Chondrocyte (in vitro differentiated cells): ENCODE measurements around the gene HCRTR2. TPM values are rescaled to one million over a fixed set of nuclear protein-coding genes. Genes with fewer than 3 reads are reported as not detected.

ENCODE experiments used
- DNase-seq: peaks from one replicate; pipeline ENCODE4 v3.0.0; 2021; ENCODE audit warnings: mixed read lengths, low spot score
- H3K27ac Mint-ChIP-seq: one replicate; pipeline ENCODE4 v1.8.0; 2021; ENCODE audit warnings: mild to moderate bottlenecking, moderate library complexity, mixed read lengths; ENCODE audit not compliant: unreplicated experiment
- H3K27me3 Mint-ChIP-seq: 2 replicates; pipeline ENCODE4 v1.8.0; 2021; ENCODE audit warnings: low read depth, mixed read lengths
- H3K36me3 Mint-ChIP-seq: 2 replicates; pipeline ENCODE4 v1.8.0; 2021; ENCODE audit warnings: low read depth, mixed read lengths
- H3K4me1 Mint-ChIP-seq: 2 replicates; pipeline ENCODE4 v1.8.0; 2021; ENCODE audit warnings: low read depth, mild to moderate bottlenecking, mixed read lengths
- H3K4me3 Mint-ChIP-seq: one replicate; pipeline ENCODE4 v1.8.0; 2021; ENCODE audit warnings: mild to moderate bottlenecking, moderate library complexity, mixed read lengths; ENCODE audit not compliant: unreplicated experiment
- H3K9me3 Mint-ChIP-seq: 2 replicates; pipeline ENCODE4 v1.8.0; 2021; ENCODE audit warnings: low read depth, mixed read lengths
- total RNA-seq: library from RNA; stranded (reverse); gene quantifications from 3 replicates; pipeline ENCODE4 v1.2.1, GENCODE V29; 2021
- TF ChIP-seq, protein P1 (sequence below): fragments of 200-600 bp; sonication (generic); IDR thresholded peaks from 2 replicates; pipeline ENCODE4 v1.5.0; 2021; ENCODE audit warnings: antibody characterized with exemption, mild to moderate bottlenecking, moderate library complexity

Gene HCRTR2
- total RNA-seq, 1 donor from 2014 or later = not detected

DNA sequence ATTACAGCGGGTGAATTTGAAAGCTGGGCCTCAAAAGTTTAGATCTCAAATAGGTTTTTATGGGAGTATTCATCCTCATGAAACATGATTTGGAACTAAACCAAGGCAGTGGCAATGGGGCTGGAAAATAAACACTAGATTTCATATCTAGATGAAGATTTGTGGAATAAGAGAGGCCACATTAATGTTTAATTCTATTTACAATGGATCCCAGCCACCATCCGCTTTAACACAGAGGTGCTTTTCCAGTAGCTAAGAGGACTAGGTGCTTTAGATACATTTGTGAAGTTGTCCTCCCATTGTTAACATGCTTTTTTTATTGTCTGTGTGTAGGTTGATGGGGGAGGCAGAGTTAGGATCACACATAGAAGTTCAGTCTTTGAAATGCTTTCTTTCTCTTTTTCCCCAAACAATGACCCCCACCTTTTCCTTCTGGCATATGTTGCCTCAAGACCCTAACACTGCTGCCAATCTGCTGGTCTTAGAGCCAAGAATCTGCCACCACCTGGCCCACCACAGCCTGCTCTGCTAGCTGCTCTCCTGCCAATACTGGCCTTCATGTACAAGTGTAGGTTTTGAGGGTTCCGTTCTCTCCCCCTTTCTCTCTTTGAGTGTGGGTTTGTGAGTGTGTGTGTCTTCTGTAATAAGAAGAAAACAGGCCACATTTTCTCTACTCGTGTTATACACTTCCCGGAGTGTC lies 125.1 kb downstream of the HCRTR2 start:
- Mint-ChIP-seq H3K4me3 (no peak overlapping the region), H3K9me3 (no peaks in the 10 kb centered on the region), H3K36me3 (no peaks in the 10 kb centered on the region), H3K27me3 (peaks cover 9% of the 10 kb centered on the region), H3K4me1 (no peaks in the 10 kb centered on the region), H3K27ac (no peak overlapping the region)
- no peak for DNase-seq
- TF ChIP-seq, protein P1, sequence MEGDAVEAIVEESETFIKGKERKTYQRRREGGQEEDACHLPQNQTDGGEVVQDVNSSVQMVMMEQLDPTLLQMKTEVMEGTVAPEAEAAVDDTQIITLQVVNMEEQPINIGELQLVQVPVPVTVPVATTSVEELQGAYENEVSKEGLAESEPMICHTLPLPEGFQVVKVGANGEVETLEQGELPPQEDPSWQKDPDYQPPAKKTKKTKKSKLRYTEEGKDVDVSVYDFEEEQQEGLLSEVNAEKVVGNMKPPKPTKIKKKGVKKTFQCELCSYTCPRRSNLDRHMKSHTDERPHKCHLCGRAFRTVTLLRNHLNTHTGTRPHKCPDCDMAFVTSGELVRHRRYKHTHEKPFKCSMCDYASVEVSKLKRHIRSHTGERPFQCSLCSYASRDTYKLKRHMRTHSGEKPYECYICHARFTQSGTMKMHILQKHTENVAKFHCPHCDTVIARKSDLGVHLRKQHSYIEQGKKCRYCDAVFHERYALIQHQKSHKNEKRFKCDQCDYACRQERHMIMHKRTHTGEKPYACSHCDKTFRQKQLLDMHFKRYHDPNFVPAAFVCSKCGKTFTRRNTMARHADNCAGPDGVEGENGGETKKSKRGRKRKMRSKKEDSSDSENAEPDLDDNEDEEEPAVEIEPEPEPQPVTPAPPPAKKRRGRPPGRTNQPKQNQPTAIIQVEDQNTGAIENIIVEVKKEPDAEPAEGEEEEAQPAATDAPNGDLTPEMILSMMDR = no peak

DNA sequence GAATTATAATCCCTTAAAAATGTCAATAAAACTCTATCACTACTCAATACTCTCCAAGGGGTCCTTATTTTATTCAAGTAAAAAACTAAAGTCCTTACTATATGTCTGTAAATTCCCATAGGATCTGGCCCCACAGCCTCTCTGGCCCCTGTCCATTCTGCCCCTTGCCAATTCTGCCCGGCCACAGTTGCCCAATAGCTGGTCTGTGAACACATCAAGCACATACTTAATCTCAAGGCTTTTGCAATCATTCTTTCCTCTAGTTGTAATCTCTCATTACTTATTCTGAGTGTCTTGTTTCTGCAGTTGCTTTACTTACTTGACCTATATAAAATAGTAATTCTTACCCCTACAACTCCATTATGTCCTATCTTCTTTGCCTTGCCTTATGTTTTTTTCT lies 130.4 kb downstream of the HCRTR2 start:
- no peak for DNase-seq
- Mint-ChIP-seq H3K27ac (no peak overlapping the region), H3K4me1 (no peaks in the 10 kb centered on the region), H3K4me3 (no peak overlapping the region), H3K9me3 (peaks cover 6% of the 10 kb centered on the region), H3K36me3 (no peaks in the 10 kb centered on the region), H3K27me3 (peaks cover 14% of the 10 kb centered on the region)
- TF ChIP-seq, protein P1 = no peak

DNA sequence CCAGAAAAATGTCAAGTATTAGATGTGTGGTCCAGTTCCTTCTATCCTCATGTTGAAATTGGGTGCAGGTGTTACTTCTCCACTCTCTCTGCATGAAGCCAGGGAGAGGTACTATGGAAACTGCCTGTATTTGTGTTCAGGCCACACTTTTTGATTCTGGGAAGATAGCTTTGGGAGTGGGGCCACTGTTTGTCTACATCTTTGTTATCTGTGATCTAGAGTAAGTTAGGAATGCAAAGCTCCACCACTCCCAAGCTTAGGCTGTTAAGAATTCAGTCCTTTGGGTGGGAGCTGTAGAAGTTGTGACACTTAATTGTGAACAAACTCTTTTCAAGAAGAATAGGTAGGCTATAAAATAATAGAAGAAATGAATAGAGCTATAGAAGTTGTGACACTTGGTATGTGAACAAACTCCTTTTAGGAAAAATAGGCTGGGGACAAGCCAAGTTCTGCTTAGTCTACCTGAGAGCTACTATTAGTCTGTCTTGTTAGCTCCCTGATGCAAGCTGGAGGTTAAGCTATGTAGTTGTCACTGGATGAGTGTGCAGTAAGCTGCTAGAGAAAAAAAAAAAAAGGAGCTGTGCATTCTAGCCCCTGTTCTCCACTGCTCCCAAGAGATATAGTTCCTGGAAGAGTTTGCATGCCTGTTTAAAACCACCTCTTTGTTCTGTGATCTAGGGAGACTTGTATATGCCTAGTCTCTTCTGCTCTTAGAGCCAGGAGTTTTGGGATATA lies 145.8 kb downstream of the HCRTR2 start:
- Mint-ChIP-seq H3K36me3 (no peaks in the 10 kb centered on the region), H3K27me3 (peaks cover 12% of the 10 kb centered on the region), H3K4me3 (no peak overlapping the region), H3K9me3 (peaks cover 12% of the 10 kb centered on the region), H3K4me1 (no peaks in the 10 kb centered on the region), H3K27ac (no peak overlapping the region)
- TF ChIP-seq, protein P1 = no peak
- no peak for DNase-seq

DNA sequence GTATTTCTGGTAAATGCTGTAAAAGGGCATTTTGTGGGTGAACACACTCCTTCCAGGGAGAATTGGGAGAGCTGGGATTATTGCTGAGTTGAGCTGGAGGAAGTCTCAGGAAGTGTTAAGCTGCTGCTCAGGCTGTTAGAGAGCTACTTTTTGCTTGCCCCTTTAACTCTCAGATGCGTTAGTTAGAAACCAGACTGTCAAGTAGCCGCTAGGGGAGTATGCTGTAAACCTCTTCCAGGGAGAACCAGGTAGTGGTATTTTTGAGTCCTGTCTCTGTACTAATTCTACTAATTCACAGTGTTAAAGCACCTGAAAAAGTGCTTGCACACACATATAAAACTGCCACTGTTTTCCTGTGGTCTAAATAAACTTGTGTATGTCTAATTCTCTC lies 146.4 kb downstream of the HCRTR2 start:
- no peaks in the 10 kb centered on the region for H3K36me3 Mint-ChIP-seq
- H3K27ac Mint-ChIP-seq = no peak overlapping the region
- no peak overlapping the region for H3K4me3 Mint-ChIP-seq
- H3K27me3 Mint-ChIP-seq = peaks cover 14% of the 10 kb centered on the region
- no peak for DNase-seq
- TF ChIP-seq, protein P1 = no peak
- peaks cover 12% of the 10 kb centered on the region for H3K9me3 Mint-ChIP-seq
- no peaks in the 10 kb centered on the region for H3K4me1 Mint-ChIP-seq

DNA sequence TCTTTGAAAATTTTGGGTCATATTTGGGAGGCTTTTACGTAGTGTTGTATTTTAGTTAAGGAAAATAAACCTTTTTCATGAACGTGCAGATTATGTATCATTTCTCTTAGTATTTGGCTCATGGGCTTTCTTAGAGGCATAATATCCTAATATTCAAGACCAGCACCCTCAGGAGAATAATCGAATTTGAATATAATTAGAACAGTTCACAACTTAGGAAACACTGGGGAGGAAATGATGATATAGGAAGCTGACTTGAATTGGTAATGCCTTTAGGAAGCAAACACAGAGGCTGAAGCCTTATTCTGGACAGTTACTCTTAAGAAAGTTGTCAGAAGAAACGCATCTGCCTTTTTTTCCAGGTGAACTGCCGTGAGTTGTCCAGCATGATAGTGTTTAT lies 152.9 kb downstream of the HCRTR2 start, which contains the start of gene GFRAL:
TSS of gene GFRAL (plus strand) at position 301 of the 400 bp plus-strand sequence. CDS start at position 387, 86 bp downstream.
- TF ChIP-seq, protein P1 = no peak
- Mint-ChIP-seq H3K27ac (no peak within 1 kb of the TSS), H3K4me1 (no peaks in the 10 kb centered on the region), H3K27me3 (peaks cover 20% of the 10 kb centered on the region), H3K4me3 (no peak within 1 kb of the TSS), H3K36me3 (no peaks in the 10 kb centered on the region), H3K9me3 (no peaks in the 10 kb centered on the region)
- DNase-seq = no peak

Other genes starting within 250 kb of the HCRTR2 start
- not detected in 3 replicates for gene GFRAL, start 153.0 kb downstream of the HCRTR2 start, total RNA-seq